HCT116 (cell line): ENCODE measurements around the gene PSTPIP2.

ENCODE experiments used
- CEBPB ChIP-seq: IDR thresholded peaks from 2 replicates; pipeline ENCODE4 v1.6.1; 2012; ENCODE audit warnings: low read depth
- POLR2AphosphoS5 ChIP-seq: IDR thresholded peaks from 2 replicates; pipeline ENCODE4 v1.6.1; 2011; ENCODE audit warnings: mild to moderate bottlenecking, low read depth, low read length, moderate library complexity
- ZFX ChIP-seq: fragments of 450-650 bp; IDR thresholded peaks from 2 replicates; pipeline ENCODE4 v1.6.1; 2017
- TF ChIP-seq, protein P1 (sequence below): IDR thresholded peaks from 2 replicates; pipeline ENCODE4 v1.6.1; 2012; ENCODE audit warnings: low read depth
- TF ChIP-seq, protein P2 (sequence below), 3 experiments: fragments of 200-600 bp in 1 of 3; sonication (generic) in 1 of 3; IDR thresholded peaks in 2 of 3; conservative IDR thresholded peaks in 1 of 3; 2 replicates each; pipeline ENCODE4 v1.5.1; 2012 to 2017; ENCODE audit warnings: low read depth in 2 of 3, low read length in 2 of 3, antibody characterized with exemption in 1 of 3, borderline replicate concordance in 1 of 3, control low read depth in 1 of 3, mild to moderate bottlenecking in 1 of 3, mixed read lengths in 1 of 3, mixed run types in 1 of 3, moderate library complexity in 1 of 3; ENCODE audit not compliant: insufficient read depth in 1 of 3

DNA sequence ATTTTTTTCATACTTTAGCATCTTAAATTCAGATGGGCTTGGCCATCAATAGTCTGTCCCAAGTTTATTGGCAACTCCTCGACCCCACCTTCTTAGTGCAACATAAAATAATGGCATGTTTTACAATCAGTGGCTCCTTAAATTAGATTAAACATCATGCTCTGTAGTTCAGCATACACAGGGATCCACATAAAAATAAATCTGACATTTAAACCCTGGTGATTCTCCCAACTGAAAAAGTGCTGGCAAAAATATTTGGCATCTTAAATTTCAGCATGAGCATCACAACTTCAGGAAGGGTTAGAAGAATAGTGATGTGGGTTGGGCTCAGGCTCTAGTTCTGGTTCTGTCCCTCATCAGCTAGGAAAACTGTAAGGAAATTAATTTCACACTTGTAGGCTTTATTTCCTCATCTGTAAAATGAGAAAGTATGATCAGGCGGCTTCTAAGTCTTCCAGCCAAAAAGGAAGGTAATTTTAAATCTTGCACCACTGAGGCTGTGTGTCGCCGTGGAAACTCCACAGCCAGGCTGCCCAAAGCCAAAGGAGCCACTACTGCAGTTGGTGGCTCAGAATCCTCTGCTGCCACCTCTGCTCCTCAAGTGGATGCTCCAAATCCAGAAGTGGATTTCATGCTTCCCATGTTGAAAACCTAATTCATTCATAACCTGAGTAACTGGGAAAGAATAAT, 87.4 kb downstream of the PSTPIP2 start:
- no peak for TF ChIP-seq CEBPB
- TF ChIP-seq POLR2AphosphoS5, result no peak
- TF ChIP-seq, protein P1, sequence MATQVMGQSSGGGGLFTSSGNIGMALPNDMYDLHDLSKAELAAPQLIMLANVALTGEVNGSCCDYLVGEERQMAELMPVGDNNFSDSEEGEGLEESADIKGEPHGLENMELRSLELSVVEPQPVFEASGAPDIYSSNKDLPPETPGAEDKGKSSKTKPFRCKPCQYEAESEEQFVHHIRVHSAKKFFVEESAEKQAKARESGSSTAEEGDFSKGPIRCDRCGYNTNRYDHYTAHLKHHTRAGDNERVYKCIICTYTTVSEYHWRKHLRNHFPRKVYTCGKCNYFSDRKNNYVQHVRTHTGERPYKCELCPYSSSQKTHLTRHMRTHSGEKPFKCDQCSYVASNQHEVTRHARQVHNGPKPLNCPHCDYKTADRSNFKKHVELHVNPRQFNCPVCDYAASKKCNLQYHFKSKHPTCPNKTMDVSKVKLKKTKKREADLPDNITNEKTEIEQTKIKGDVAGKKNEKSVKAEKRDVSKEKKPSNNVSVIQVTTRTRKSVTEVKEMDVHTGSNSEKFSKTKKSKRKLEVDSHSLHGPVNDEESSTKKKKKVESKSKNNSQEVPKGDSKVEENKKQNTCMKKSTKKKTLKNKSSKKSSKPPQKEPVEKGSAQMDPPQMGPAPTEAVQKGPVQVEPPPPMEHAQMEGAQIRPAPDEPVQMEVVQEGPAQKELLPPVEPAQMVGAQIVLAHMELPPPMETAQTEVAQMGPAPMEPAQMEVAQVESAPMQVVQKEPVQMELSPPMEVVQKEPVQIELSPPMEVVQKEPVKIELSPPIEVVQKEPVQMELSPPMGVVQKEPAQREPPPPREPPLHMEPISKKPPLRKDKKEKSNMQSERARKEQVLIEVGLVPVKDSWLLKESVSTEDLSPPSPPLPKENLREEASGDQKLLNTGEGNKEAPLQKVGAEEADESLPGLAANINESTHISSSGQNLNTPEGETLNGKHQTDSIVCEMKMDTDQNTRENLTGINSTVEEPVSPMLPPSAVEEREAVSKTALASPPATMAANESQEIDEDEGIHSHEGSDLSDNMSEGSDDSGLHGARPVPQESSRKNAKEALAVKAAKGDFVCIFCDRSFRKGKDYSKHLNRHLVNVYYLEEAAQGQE, result no peak
- TF ChIP-seq, protein P2, sequence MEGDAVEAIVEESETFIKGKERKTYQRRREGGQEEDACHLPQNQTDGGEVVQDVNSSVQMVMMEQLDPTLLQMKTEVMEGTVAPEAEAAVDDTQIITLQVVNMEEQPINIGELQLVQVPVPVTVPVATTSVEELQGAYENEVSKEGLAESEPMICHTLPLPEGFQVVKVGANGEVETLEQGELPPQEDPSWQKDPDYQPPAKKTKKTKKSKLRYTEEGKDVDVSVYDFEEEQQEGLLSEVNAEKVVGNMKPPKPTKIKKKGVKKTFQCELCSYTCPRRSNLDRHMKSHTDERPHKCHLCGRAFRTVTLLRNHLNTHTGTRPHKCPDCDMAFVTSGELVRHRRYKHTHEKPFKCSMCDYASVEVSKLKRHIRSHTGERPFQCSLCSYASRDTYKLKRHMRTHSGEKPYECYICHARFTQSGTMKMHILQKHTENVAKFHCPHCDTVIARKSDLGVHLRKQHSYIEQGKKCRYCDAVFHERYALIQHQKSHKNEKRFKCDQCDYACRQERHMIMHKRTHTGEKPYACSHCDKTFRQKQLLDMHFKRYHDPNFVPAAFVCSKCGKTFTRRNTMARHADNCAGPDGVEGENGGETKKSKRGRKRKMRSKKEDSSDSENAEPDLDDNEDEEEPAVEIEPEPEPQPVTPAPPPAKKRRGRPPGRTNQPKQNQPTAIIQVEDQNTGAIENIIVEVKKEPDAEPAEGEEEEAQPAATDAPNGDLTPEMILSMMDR (IDR thresholded peaks at IDR 0.05 in 2 of 3, conservative IDR thresholded peaks at IDR 0.05 in 1 of 3; ENCODE audit: borderline replicate concordance in 1 of 3, insufficient read depth in 1 of 3, low read depth in 2 of 3, low read length in 2 of 3), result no peak
- no peak for TF ChIP-seq ZFX
